GM13976 (cell line): ENCODE results near the gene TMEM255B.
"Not testable (repeated sequence)": the region's sequence is repeated elsewhere in the genome, so short reads cannot be mapped to it uniquely, and the experiment has no call there.

Experiments used
- DNase-seq: peaks from one replicate; pipeline ENCODE4 v3.0.0; 2012; ENCODE audit warnings: low spot score
- CTCF ChIP-seq: IDR thresholded peaks from 2 replicates; pipeline ENCODE4 v1.5.1; 2012; ENCODE audit warnings: borderline replicate concordance, mild to moderate bottlenecking; ENCODE audit not compliant: insufficient read depth; ENCODE audit errors: extremely low read depth, missing control alignments, control extremely low read depth
- in situ Hi-C: fragments of 300-500 bp; cut with MboI; formaldehyde crosslinking; loops from one replicate; pipeline ENCODE4 v1.12.0; 2022; ENCODE audit warnings: low sequenced_read_pairs, mixed read lengths, inconsistent platforms; ENCODE audit not compliant: unreplicated experiment

The TMEM255B gene

GRCh38 chr13:113792886-113793717 lies 34.1 kb downstream of the TMEM255B start:
- TF ChIP-seq CTCF = no peak
- in situ Hi-C loops = no loop called here
- no peak for DNase-seq

- in situ Hi-C loops = no loop called here
- no peak for DNase-seq
- no peak for TF ChIP-seq CTCF
These were observed 34.7 kb downstream of the TMEM255B start for GRCh38 chr13:113793718-113794085.

- no peak for DNase-seq
- in situ Hi-C loops = no loop called here
- TF ChIP-seq CTCF = no peak
These were observed 35.1 kb downstream of the TMEM255B start for GRCh38 chr13:113794086-113794485.

- DNase-seq = no peak
- in situ Hi-C loops = no loop called here
- TF ChIP-seq CTCF = no peak
These were observed 35.7 kb downstream of the TMEM255B start for GRCh38 chr13:113794764-113795173.

GRCh38 chr13:113795362-113795761 lies 36.3 kb downstream of the TMEM255B start:
- DNase-seq, in situ Hi-C loops: not testable (repeated sequence)

- TF ChIP-seq CTCF = no peak
- in situ Hi-C loops = no loop called here
- DNase-seq = no peak
These were observed 37.4 kb downstream of the TMEM255B start for GRCh38 chr13:113796211-113796963.
